Fibroblast of skin of back (primary cell): ENCODE results near the gene RLN3.
"Not testable (repeated sequence)": the region's sequence is repeated elsewhere in the genome, so short reads cannot be mapped to it uniquely, and the experiment has no call there.

ENCODE experiments used
- DNase-seq: peaks from one replicate; pipeline ENCODE4 v3.0.0-alpha.2; 2013

RLN3 gene

DNA sequence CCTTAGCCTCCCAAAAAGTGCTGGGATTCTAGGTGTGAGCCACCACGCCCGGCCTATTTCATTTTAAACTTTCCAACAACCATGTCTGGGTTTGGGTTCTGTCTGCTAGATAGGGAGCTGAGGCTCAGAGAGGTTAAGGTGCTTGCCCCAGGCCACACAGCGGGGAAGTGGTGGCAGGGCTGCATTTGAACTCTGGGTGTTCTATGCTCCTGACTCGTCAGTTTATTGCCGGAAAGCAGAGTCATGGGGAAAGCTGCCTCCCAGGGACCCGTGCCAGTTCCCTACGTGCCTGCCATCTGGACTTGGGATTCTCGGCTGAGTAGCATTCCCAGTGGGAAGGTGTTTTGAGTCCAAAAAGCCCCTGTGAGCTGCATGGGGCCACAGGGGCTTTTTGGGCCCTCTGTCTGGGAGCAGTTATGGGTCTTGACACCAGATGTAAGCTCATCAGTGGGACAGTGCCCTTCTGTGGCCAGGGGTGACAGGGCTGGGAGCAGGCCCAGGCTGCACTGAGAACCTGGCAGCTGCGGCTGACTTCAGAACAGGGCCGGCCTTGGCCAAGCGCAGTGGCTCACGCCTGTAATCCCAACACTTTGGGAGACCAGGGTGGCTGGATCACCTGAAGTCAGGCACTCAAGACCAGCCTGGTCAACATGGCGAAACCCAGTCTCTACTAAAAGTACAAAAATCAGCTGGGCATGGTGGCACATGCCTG lies 32.8 kb upstream of the RLN3 start:
- peak; percentile 31 for DNase-seq

DNA sequence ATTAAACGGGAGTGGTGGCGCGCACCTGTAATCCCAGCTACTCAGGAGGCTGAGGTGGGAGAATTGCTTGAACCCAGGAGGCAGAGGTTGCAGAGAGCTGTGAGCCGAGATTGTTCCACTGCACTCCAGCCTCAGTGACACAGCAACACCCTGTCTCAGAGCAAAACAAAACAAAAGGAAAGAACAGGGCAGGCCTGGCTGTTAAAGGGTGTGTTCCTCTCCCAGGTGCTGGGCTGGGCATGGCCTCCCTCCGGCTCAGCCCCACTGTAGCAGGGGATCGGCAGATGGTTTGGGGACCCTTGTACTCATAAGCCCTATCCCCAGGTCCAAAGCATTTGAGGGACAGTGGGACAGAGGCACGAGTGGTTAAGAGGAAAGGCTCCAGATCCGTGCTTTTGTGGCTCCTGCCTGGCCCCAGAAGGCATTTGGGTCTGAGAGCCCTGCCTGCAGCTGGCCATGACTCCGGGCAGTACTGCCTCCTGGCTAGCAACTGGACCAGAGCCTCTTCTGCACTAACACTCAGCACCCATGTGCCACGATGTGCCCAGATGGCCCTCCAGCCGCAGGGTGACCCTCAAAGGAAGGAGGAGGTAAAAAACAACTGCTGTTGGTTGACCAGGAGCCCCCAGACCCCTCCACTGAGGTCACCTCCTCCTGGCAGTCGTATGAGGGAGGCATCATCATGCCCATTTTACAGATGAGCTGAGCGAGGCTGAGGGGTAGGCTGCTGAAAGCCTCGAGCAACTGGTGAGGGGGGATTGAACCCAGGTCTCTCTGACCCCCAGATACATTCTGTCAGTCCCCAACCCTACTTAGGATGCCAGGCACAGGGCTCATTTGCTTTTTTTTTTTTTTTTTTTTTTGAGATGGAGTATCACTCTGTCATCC lies 31.8 kb upstream of the RLN3 start:
- no peak for DNase-seq

- DNase-seq = no peak
These were observed 30.9 kb upstream of the RLN3 start for GRCh38 chr19:13996928-13997630.

- no peak for DNase-seq
These were observed 30.4 kb upstream of the RLN3 start for GRCh38 chr19:13997631-13997962.

DNA sequence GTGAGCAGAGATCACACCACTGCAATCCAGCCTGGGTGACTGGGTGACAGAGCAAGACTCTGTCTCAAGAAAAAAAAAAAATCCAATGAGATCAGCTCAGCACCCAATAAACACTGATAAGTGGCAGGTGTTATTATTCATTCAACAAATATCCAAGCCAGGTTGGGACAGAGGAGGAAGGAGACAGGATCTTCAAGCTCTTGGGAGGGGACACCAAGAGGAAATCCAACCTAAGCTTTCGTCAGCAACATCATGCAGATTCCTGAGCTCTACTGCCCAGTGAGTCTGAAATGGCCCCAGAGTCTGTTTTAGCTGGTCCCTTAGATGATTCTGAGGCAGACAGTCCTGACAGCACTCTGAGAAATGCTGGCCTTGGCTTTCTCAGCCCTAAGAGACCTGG lies 29.5 kb upstream of the RLN3 start:
- no peak for DNase-seq

- no peak for DNase-seq
These were observed 28.9 kb upstream of the RLN3 start for GRCh38 chr19:13999085-13999484.

DNA sequence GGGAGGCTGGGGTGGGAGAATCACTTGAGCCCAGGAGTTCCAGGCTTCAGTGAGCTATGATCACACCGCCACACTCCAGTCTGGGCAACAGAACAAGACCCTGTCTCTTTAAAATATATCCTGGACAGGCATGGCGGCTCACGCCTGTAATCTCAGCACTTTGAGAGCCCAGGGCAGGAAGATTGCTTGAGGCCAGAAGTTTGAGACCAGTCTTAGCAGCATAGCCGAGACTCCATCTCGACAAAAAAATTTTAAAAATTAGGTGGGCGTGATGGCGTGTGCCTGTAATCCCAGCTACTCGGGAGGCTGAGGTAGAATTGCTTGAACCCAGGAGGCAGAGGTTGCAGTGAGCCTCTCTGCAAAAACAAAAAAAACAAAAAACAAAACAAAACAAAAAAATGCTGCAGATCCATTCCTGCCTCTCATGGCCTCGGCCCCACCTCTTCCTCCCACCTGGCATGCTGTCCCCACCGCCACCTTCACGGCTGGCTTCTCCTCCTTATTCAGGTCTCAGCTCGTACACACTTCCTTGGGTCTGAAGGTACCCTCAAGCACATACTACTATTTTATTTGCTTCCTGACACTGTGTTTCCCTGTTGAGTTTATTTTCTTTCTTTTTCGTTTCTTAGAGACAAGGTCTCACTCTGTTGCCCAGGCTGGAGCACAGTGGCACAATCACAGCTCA lies 27.1 kb upstream of the RLN3 start:
- DNase-seq = no peak

GRCh38 chr19:14002571-14003250 lies 25.2 kb upstream of the RLN3 start:
- no peak for DNase-seq

GRCh38 chr19:14003251-14004055 lies 24.5 kb upstream of the RLN3 start:
- DNase-seq = no peak

DNA sequence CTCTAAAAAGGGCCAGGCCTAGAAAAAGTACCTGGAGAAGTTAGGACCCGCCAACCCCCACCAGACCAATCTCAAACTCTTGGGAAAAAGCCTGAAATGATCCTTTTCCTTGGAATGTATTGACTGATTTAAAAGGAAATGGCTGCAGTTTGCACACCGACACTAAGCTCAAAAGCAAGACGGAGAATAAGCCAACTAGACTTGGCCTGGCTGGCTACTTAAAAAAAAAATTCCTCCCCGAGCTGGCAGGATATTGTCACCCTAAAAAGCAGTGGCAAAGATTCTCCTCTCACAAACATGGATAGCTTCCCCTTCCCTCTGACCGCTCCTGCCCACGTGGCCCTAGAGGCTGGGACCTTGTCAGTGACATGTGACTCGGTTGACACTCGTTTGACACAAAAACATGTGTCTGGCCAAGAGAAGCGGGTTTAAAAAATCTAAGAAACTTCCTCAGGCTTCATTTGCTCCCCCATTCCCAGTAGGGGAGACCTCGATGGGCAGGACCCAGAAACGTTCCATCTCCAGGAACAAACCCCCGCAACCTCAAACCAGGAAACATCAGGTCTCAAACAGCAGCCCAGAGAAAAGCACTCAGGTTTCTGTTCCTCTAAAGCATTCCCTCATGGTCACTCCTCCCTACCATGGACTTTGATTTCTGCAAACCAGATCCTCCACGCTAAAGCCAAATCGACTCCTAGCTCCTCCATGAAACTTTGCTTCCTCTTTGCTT lies 23.2 kb upstream of the RLN3 start:
- DNase-seq = peak; percentile 4

DNA sequence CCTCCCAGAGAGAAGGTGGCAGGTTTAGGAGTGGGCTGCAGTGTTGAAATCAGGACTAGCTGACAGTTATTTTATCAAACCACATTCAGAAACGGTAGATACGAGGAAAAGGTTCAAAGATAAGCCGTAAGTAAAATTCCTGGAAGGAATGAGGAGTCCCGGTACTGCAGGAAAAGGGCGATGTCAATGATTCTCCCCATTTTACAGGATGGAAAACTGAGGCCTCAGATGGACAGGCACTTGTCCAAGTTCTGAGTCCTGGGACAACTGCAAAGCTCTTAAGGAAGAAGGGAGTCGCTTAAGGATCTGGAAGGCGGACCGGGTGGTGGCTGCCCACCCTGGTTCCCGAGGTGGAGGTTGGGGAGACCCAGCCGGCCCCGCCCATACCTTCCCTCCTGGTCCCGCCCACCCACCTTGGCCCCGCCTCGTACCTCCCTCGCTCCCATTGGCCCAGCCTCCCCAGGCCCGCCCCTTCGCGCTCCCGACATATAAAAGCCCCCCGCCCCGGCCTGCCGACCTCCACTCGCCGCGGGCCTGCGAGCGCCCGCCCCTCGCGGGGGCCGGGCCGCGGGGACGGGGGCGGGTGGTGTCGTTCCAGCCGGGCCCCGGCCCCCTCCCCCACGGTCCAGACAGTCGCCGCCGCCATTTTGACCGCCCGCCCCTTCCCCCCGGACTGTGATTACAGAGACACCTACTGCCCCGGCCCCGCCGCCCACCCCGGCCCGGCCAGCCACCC lies 22.4 kb upstream of the RLN3 start:
- DNase-seq = peak; percentile 80

GRCh38 chr19:14006085-14006765 lies 21.7 kb upstream of the RLN3 start, which contains the start of gene RFX1:
RFX1 (minus strand) TSS chr19:14006320; CDS start chr19:13993843, 12,477 bp downstream.
- DNase-seq = peak; percentile 100

GRCh38 chr19:14006766-14007562 lies 21.0 kb upstream of the RLN3 start:
- DNase-seq = no peak

DNA sequence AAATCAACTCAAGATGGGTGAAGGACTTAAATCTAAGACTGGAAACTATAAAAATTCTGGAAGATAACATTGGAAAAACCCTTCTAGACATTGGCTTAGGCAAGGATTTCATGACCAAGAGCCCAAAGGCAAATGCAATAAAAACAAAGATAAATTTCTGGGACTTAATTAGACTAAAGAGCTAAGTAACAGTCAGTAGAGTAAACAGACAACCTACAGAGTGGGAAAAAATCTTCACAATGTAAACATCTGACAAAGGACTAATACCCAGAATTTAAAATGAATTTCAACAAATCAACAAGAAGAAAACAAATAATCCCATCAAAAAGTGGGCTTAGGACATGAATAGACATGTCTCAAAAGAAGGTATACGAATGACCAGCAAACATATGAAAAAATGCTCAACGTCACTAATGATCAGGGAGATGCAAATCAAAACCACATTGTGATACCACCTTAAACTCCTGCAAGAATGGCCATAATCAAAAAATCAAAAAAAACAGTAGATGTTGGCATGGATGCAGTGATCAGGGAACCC lies 15.5 kb upstream of the RLN3 start:
- DNase-seq = no peak

- DNase-seq = no peak
These were observed 12.4 kb upstream of the RLN3 start for GRCh38 chr19:14015524-14016035.

DNA sequence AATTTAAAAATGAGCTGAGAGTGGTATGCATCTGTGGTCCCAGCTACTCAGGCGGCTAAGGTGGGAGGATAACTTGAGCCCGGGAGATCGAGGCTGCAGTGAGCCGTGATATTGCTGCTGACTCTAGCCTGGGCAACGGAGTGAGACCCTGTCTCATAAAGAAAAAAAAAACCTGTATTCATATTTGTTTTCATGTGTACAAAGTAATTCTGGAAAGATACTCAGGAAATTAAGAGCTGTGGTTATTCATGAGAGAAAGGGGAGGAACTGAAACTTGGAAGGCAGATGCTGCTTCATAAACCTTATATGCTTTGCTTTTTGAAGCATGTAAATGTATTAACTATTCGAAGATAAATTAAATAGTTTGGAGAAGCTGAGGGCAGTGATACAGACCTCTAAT lies 8.8 kb upstream of the RLN3 start:
- no peak for DNase-seq

DNA sequence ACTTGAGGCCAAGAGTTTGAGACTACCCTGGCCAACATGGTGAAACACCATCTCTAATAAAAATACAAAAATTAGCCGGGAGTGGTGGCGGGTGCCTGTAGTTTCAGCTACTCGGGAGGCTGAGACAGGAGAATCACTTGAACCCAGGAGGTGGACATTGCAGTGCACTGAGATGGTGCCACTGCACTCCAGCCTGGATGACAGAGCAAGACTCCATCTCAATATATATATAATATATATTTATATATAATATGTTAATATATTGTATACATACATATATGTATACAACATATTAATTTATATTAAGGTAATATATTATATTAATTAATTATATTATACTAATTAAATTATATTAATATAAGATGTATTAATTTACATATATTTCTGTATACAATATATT lies 8.2 kb upstream of the RLN3 start:
- DNase-seq = not testable (repeated sequence)

DNA sequence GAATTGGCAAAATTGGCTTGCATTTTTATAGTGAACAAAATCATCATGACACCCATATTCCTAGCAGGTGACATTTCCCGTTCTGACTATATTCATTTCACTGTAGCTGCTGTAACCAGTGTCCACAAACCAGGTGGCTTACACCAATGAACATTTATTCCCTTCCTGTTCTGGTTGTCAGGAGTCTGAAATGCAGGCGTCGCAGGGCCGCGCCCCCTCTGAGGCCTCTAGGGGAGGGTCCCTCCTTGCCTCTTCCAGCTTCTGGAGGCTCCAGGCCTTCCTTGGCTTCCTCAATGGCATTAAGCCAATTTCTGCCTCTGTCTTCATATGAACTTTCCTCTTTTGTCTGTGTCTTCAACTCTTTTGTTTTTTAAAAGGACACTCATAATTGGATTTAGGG lies 6.5 kb upstream of the RLN3 start:
- no peak for DNase-seq
